ENCODE measurements around the gene MBP. TPM values are rescaled to one million over a fixed set of nuclear protein-coding genes. Genes with fewer than 3 reads are reported as not detected.

Gene MBP
- total RNA-seq, 1 donor from 2014 or later: 90.6 TPM

- intact Hi-C loops (cut with DNase I): no loop called here
- H3K4me1 ChIP-seq: no peaks in the 10 kb centered on the region
Observed at GRCh38 chr18:77025831-77026363, 106.7 kb downstream of the MBP start.

GRCh38 chr18:77025123-77025522, 107.5 kb downstream of the MBP start:
- no peak for DNase-seq
- no peak overlapping the region for H3K27ac ChIP-seq
- H3K9me3 ChIP-seq: no peaks in the 10 kb centered on the region
- H3K36me3 ChIP-seq: peaks cover 26% of the 10 kb centered on the region
- intact Hi-C loops (cut with DNase I): no loop called here
- no peak overlapping the region for H3K4me3 ChIP-seq
- TF ChIP-seq CTCF (IDR thresholded peaks at IDR 0.05): no peak
- H3K4me1 ChIP-seq: no peaks in the 10 kb centered on the region
- H3K27me3 ChIP-seq (ENCODE audit: low read depth): no peaks in the 10 kb centered on the region
- no peak for ATAC-seq

More at GRCh38 chr18:77025831-77026363, 106.7 kb downstream of the MBP start:
- no peak overlapping the region for H3K27ac ChIP-seq
- peaks cover 24% of the 10 kb centered on the region for H3K36me3 ChIP-seq
- no peak for TF ChIP-seq CTCF (IDR thresholded peaks at IDR 0.05)
- ATAC-seq (no peak), DNase-seq (no peak)
- no peaks in the 10 kb centered on the region for H3K27me3 ChIP-seq (ENCODE audit: low read depth)
- H3K9me3 ChIP-seq: no peaks in the 10 kb centered on the region
- no peak overlapping the region for H3K4me3 ChIP-seq

GRCh38 chr18:77024476-77024875, 108.1 kb downstream of the MBP start:
- H3K4me3 ChIP-seq: no peak overlapping the region
- no peak for TF ChIP-seq CTCF (IDR thresholded peaks at IDR 0.05)
- intact Hi-C loops (cut with DNase I): no loop called here
- H3K27me3 ChIP-seq (ENCODE audit: low read depth): no peaks in the 10 kb centered on the region
- H3K36me3 ChIP-seq: peaks cover 31% of the 10 kb centered on the region
- no peak overlapping the region for H3K27ac ChIP-seq
- DNase-seq (no peak), ATAC-seq (no peak)
- no peaks in the 10 kb centered on the region for H3K4me1 ChIP-seq
- no peaks in the 10 kb centered on the region for H3K9me3 ChIP-seq

GRCh38 chr18:77023102-77023782, 109.3 kb downstream of the MBP start:
- no peak for TF ChIP-seq CTCF (IDR thresholded peaks at IDR 0.05)
- H3K9me3 ChIP-seq: no peaks in the 10 kb centered on the region
- no peaks in the 10 kb centered on the region for H3K27me3 ChIP-seq (ENCODE audit: low read depth)
- H3K27ac ChIP-seq: no peak overlapping the region
- H3K36me3 ChIP-seq: peaks cover 31% of the 10 kb centered on the region
- DNase-seq: no peak
- no peak for ATAC-seq
- H3K4me1 ChIP-seq: no peaks in the 10 kb centered on the region
- no peak overlapping the region for H3K4me3 ChIP-seq
- intact Hi-C loops (cut with DNase I): no loop called here

GRCh38 chr18:77022556-77022955, 110.0 kb downstream of the MBP start:
- Histone ChIP-seq H3K36me3 (peaks cover 31% of the 10 kb centered on the region), H3K9me3 (no peaks in the 10 kb centered on the region), H3K4me3 (no peak overlapping the region), H3K27me3 (ENCODE audit: low read depth) (no peaks in the 10 kb centered on the region), H3K27ac (no peak overlapping the region), H3K4me1 (no peaks in the 10 kb centered on the region)
- no peak for TF ChIP-seq CTCF (IDR thresholded peaks at IDR 0.05)
- no peak for DNase-seq
- ATAC-seq: no peak
- intact Hi-C loops (cut with DNase I): no loop called here

Measured in lower lobe of right lung (tissue), 2 donors.